Left ventricle myocardium inferior (tissue), 1 donor: ENCODE data around the gene ADCY10. TPM values are rescaled to one million over a fixed set of nuclear protein-coding genes. Genes with fewer than 3 reads are reported as not detected.
A peak's percentile ranks its signal among the peaks of the same experiment; 100 is the strongest.

ENCODE experiments used
- DNase-seq: peaks from one replicate; pipeline ENCODE4 v3.0.0-alpha.2; 2020
- H3K27ac ChIP-seq: fragments of 200-600 bp; replicated peaks from 2 replicates; pipeline ENCODE4 v1.8.0; 2021
- H3K27me3 ChIP-seq: fragments of 200-600 bp; 2 replicates; pipeline ENCODE4 v1.8.0; 2021; ENCODE audit warnings: low read depth
- H3K36me3 ChIP-seq: fragments of 200-600 bp; 2 replicates; pipeline ENCODE4 v1.8.0; 2021
- H3K4me1 ChIP-seq: fragments of 200-600 bp; 2 replicates; pipeline ENCODE4 v1.8.0; 2021
- H3K4me3 ChIP-seq: fragments of 200-600 bp; 2 replicates; pipeline ENCODE4 v1.8.0; 2021; ENCODE audit warnings: mild to moderate bottlenecking, moderate library complexity
- H3K9me3 ChIP-seq: fragments of 200-600 bp; replicated peaks from 2 replicates; pipeline ENCODE4 v1.8.0; 2021
- CTCF ChIP-seq: fragments of 200-600 bp; IDR thresholded peaks from 2 replicates; pipeline ENCODE4 v1.8.0; 2021; ENCODE audit warnings: antibody characterized with exemption, mild to moderate bottlenecking, borderline replicate concordance
- intact Hi-C: fragments of 100-400 bp; cut with micrococcal nuclease; formaldehyde crosslinking; loops from one replicate; pipeline ENCODE4 v1.11.0; 2022
- total RNA-seq: library from RNA; stranded (reverse); fragmentation: NEBNext Ultra II Directional; extraction: Animal tissue kit (Norgen Biotek cat#: 25700); gene quantifications from one replicate; pipeline ENCODE4 v1.2.1, GENCODE V29; 2021
- donor health status: DM: no; HTN: yes; CAD: no; lungs with severe emphysema.

ADCY10 gene
- total RNA-seq, 1 donor from 2014 or later: 0.22 TPM

- H3K4me3 ChIP-seq: no peak overlapping the region
- no peak for DNase-seq
- H3K27ac ChIP-seq: no peak overlapping the region
- no peaks in the 10 kb centered on the region for H3K27me3 ChIP-seq
- TF ChIP-seq CTCF: no peak
- H3K9me3 ChIP-seq: no peaks in the 10 kb centered on the region
- H3K4me1 ChIP-seq: peaks cover 22% of the 10 kb centered on the region
- intact Hi-C loops: no loop called here
- peaks cover 33% of the 10 kb centered on the region for H3K36me3 ChIP-seq
These were observed 149.2 kb downstream of the ADCY10 start for GRCh38 chr1:167764458-167765330.

GRCh38 chr1:167763525-167764220 is 150.3 kb downstream of the ADCY10 start:
- peaks cover 26% of the 10 kb centered on the region for H3K4me1 ChIP-seq
- H3K27ac ChIP-seq: peak overlapping the region; percentile 24
- H3K4me3 ChIP-seq: no peak overlapping the region
- H3K27me3 ChIP-seq: no peaks in the 10 kb centered on the region
- no peak for DNase-seq
- peaks cover 23% of the 10 kb centered on the region for H3K36me3 ChIP-seq
- TF ChIP-seq CTCF: no peak
- no peaks in the 10 kb centered on the region for H3K9me3 ChIP-seq
- intact Hi-C loops: no loop called here

GRCh38 chr1:167762061-167762746 is 151.7 kb downstream of the ADCY10 start:
- DNase-seq: no peak
- H3K4me1 ChIP-seq: peaks cover 40% of the 10 kb centered on the region
- no peak overlapping the region for H3K27ac ChIP-seq
- intact Hi-C loops: no loop called here
- H3K4me3 ChIP-seq: no peak overlapping the region
- no peaks in the 10 kb centered on the region for H3K9me3 ChIP-seq
- TF ChIP-seq CTCF: no peak
- no peaks in the 10 kb centered on the region for H3K27me3 ChIP-seq
- peaks cover 17% of the 10 kb centered on the region for H3K36me3 ChIP-seq

GRCh38 chr1:167761400-167761799 is 152.5 kb downstream of the ADCY10 start:
- DNase-seq: no peak
- peaks cover 10% of the 10 kb centered on the region for H3K36me3 ChIP-seq
- H3K27ac ChIP-seq: no peak overlapping the region
- no peaks in the 10 kb centered on the region for H3K9me3 ChIP-seq
- TF ChIP-seq CTCF: no peak
- no peaks in the 10 kb centered on the region for H3K27me3 ChIP-seq
- intact Hi-C loops: no loop called here
- H3K4me1 ChIP-seq: peaks cover 48% of the 10 kb centered on the region
- no peak overlapping the region for H3K4me3 ChIP-seq

Other genes starting within 250 kb of the ADCY10 start
- gene MPZL1, start 192.2 kb downstream of the ADCY10 start, total RNA-seq: 28.9 TPM
- 196 TPM for gene DCAF6, start 22.5 kb upstream of the ADCY10 start, total RNA-seq
- gene MPC2, start 22.9 kb upstream of the ADCY10 start, total RNA-seq: 267 TPM
- 2.8 TPM for gene GPR161, start 222.8 kb upstream of the ADCY10 start, total RNA-seq